ENCODE measurements around the gene RANBP1.

GRCh38 chr22:20156042-20156389 lies 40.1 kb downstream of the RANBP1 start:
- TF ChIP-seq CTCF (IDR thresholded peaks at IDR 0.05; ENCODE audit: insufficient read depth, low read length) (no peak), GABPA (IDR thresholded peaks at IDR 0.05; ENCODE audit: low read depth) (no peak), REST (IDR thresholded peaks at IDR 0.05; ENCODE audit: insufficient replicate concordance, low read depth) (no peak), POLR2AphosphoS5 (IDR thresholded peaks at IDR 0.05; ENCODE audit: low read depth) (no peak)
